GM12872 (cell line): ENCODE data around the gene SCP2.

Experiments used
- CTCF ChIP-seq: IDR thresholded peaks from 3 replicates; pipeline ENCODE4 v1.5.1; 2011; ENCODE audit warnings: low read depth, mild to moderate bottlenecking, low read length, moderate library complexity; ENCODE audit not compliant: insufficient read depth

The SCP2 gene

DNA sequence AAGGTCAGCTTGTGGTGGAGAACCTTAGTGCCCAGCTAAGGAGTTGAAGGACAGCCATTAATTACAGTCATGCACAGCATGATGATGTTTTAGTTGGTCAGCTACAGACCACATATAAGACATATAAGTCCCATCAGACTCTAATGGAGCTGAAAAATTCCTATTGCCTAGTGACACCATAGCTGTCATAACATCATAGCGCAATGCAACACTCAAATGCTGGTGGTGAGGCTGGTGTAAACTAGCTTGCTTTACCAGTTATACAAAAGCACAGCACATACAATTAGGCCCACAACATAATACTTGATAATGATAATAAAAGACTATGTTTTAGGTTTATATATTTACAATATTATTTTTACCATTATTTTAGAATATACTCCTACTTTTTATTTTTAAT is 9.5 kb upstream of the SCP2 start:
- TF ChIP-seq CTCF = no peak

DNA sequence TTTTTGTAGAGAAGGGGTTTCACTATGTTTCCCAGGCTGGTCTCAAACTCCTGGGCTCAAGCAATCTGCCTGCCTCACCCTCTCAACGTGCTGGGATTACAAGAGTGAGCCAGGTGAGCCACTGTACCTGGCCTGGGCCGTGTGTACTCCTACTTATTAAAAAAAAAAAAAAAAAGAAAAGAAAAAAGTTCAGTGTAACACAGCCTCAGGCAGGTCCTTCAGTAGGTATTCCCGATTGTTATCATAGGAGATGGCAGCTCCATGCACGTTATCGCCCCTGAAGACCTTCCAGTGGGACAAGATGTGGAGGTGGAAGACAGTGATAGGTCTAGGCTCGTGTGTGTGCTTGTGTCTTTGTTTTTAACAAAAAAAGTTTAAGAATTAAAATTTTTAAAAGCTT is 8.9 kb upstream of the SCP2 start:
- TF ChIP-seq CTCF = no peak

GRCh38 chr1:52919051-52919722 is 7.9 kb upstream of the SCP2 start:
- no peak for TF ChIP-seq CTCF

GRCh38 chr1:52919723-52920483 is 7.2 kb upstream of the SCP2 start:
- TF ChIP-seq CTCF = no peak

DNA sequence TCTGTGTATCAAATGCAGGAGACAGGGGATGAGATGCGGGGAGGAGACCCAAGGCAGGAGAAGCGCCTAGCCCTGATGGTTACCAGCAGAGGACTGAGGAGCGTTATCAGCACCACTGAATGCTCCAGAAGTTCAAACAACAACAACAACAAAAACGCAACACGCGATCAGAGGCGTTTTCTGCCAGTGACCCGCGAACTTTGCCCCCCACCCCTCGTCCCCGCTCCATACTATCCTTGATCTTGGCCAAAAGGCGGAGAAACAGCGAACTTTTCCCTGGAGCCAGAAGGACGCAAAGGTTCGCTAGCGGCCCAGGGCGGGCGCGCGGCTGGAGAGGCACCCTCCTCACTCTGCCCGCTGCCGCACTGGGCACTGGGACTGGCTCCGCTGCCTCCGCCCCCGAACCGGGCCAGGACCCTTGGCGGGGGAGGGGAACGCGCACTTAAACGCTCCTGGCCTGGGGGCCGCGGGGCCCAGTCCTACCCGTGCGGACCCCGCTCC is 6.2 kb upstream of the SCP2 start:
- no peak for TF ChIP-seq CTCF

DNA sequence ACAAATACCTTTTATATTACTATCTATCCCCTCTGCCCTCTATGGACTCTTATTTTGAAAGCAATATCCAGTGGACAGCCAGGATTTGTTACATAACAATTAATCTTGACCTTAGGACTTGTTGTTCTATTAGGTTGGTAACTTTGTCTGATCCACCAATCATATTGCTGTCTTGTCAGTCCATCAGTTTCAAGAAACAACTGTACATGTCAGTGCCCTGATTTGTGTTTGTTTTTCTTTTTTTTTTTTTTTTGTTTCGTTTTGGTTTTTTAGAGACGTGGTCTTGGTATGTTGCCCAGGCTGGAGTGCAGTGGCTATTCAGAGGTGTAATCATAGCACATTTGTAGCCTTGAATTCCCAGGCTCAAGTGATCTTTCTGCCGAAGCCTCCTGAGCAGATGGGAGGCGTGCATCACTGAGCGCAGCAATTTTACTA is 1.5 kb upstream of the SCP2 start:
- TF ChIP-seq CTCF = no peak

DNA sequence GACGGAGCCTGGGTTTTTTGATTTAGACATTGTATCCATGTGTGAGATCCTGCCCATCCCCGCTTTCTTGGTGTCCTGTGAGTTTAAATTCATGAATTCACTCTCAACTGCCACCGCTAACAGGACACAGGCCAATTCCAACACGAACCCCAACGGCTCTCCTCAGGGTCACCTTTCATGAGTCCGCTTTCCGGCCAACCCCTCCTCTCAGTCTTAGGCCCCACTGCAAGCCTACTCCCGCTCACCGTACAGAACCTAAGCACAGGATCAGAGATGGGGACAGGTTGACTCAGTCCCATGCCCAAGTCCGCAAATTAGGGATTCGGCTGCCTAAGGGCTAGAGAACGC is 238 bp upstream of the SCP2 start:
- TF ChIP-seq CTCF = no peak
